ENCODE data around the gene VAMP5.

The VAMP5 gene

GRCh38 chr2:85605406-85606115, 21.3 kb downstream of the VAMP5 start:
- H2BK5ac ChIP-seq (ENCODE audit: low read depth, low read length, poor library complexity): no peak overlapping the region
- H3K9ac ChIP-seq (ENCODE audit: low read length): no peak overlapping the region
- H4K8ac ChIP-seq (ENCODE audit: low read depth, low read length): no peak overlapping the region
- H3K27ac ChIP-seq (ENCODE audit: low read depth, low read length): no peak overlapping the region
- H3K27me3 ChIP-seq (ENCODE audit: insufficient read depth, low read length): no peaks in the 10 kb centered on the region
- no peak overlapping the region for H3K18ac ChIP-seq (ENCODE audit: low read length)
- no peak overlapping the region for H2AFZ ChIP-seq (ENCODE audit: insufficient read depth, low read length, poor library complexity)
- no peak overlapping the region for H3K4ac ChIP-seq (ENCODE audit: low read depth, low read length)
- H4K12ac ChIP-seq (ENCODE audit: low read depth, low read length): no peak overlapping the region
- H4K91ac ChIP-seq (ENCODE audit: low read depth, low read length): no peak overlapping the region
- no CpG with 5 or more reads among the region's 4 CpGs for WGBS (ENCODE audit: extremely low coverage, insufficient coverage, insufficient read length)
- H3K36me3 ChIP-seq (ENCODE audit: control insufficient read depth in 1 of 2, insufficient read depth in 2 of 2, low read length in 2 of 2): peaks cover 14 to 20% of the 10 kb centered on the region in 2 experiments
- peaks cover 8% of the 10 kb centered on the region for H3K79me1 ChIP-seq (ENCODE audit: low read length)
- no peak overlapping the region for H2BK120ac ChIP-seq (ENCODE audit: insufficient read depth, low read length, poor library complexity)
- peak in 1 of 2 donors; percentile 51 for DNase-seq
- peaks cover 1% of the 10 kb centered on the region for H3K9me3 ChIP-seq (ENCODE audit: insufficient read depth, low read depth, low read length)
- H3K79me2 ChIP-seq (ENCODE audit: control insufficient read depth, insufficient read depth, low read length, poor library complexity): peaks cover 6% of the 10 kb centered on the region
- no peak overlapping the region for H2BK12ac ChIP-seq (ENCODE audit: low read length)
- H3K4me2 ChIP-seq (ENCODE audit: low read length): no peak overlapping the region
- no peak overlapping the region for H3K4me3 ChIP-seq (ENCODE audit: low read depth, low read length)
- H2AK5ac ChIP-seq (ENCODE audit: low read length): no peak overlapping the region
- no peak overlapping the region for H3K14ac ChIP-seq (ENCODE audit: low read length)
- H3K4me1 ChIP-seq (ENCODE audit: control insufficient read depth in 1 of 2, insufficient read depth in 2 of 2, low read length in 2 of 2): peaks cover 5 to 22% of the 10 kb centered on the region in 2 experiments
- no peak overlapping the region for H3K23ac ChIP-seq (ENCODE audit: low read length)

- H3K79me2 ChIP-seq (ENCODE audit: control insufficient read depth, insufficient read depth, low read length, poor library complexity): peaks cover 6% of the 10 kb centered on the region
- no CpG with 5 or more reads among the region's 7 CpGs for WGBS (ENCODE audit: extremely low coverage, insufficient coverage, insufficient read length)
- H3K4me1 ChIP-seq (ENCODE audit: control insufficient read depth in 1 of 2, insufficient read depth in 2 of 2, low read length in 2 of 2): peaks cover 5 to 19% of the 10 kb centered on the region in 2 experiments
- peaks cover 14 to 20% of the 10 kb centered on the region in 2 experiments for H3K36me3 ChIP-seq (ENCODE audit: control insufficient read depth in 1 of 2, insufficient read depth in 2 of 2, low read length in 2 of 2)
- no peak overlapping the region for H3K27ac ChIP-seq (ENCODE audit: low read depth, low read length)
- no peak overlapping the region for H4K91ac ChIP-seq (ENCODE audit: low read depth, low read length)
- peaks cover 8% of the 10 kb centered on the region for H3K79me1 ChIP-seq (ENCODE audit: low read length)
- peaks cover 1% of the 10 kb centered on the region for H3K9me3 ChIP-seq (ENCODE audit: insufficient read depth, low read depth, low read length)
- no peak overlapping the region for H2BK5ac ChIP-seq (ENCODE audit: low read depth, low read length, poor library complexity)
- H3K4me2 ChIP-seq (ENCODE audit: low read length): no peak overlapping the region
- no peak overlapping the region for H4K8ac ChIP-seq (ENCODE audit: low read depth, low read length)
- H3K9ac ChIP-seq (ENCODE audit: low read length): no peak overlapping the region
- H3K27me3 ChIP-seq (ENCODE audit: insufficient read depth, low read length): no peaks in the 10 kb centered on the region
- H2AK5ac ChIP-seq (ENCODE audit: low read length): no peak overlapping the region
- H2BK12ac ChIP-seq (ENCODE audit: low read length): no peak overlapping the region
- no peak overlapping the region for H3K14ac ChIP-seq (ENCODE audit: low read length)
- no peak overlapping the region for H3K4me3 ChIP-seq (ENCODE audit: low read depth, low read length)
- no peak overlapping the region for H3K18ac ChIP-seq (ENCODE audit: low read length)
- no peak overlapping the region for H3K23ac ChIP-seq (ENCODE audit: low read length)
- no peak for DNase-seq
- H2BK120ac ChIP-seq (ENCODE audit: insufficient read depth, low read length, poor library complexity): no peak overlapping the region
- no peak overlapping the region for H4K12ac ChIP-seq (ENCODE audit: low read depth, low read length)
- H3K4ac ChIP-seq (ENCODE audit: low read depth, low read length): no peak overlapping the region
- H2AFZ ChIP-seq (ENCODE audit: insufficient read depth, low read length, poor library complexity): no peak overlapping the region
Measured at GRCh38 chr2:85606116-85606455, 21.9 kb downstream of the VAMP5 start.

- Histone ChIP-seq H3K23ac (ENCODE audit: low read length) (no peak overlapping the region), H3K27me3 (ENCODE audit: insufficient read depth, low read length) (no peaks in the 10 kb centered on the region), H3K4me2 (ENCODE audit: low read length) (no peak overlapping the region), H4K12ac (ENCODE audit: low read depth, low read length) (no peak overlapping the region), H3K79me2 (ENCODE audit: control insufficient read depth, insufficient read depth, low read length, poor library complexity) (peaks cover 8% of the 10 kb centered on the region), H3K36me3 (ENCODE audit: control insufficient read depth in 1 of 2, insufficient read depth in 2 of 2, low read length in 2 of 2) (peaks cover 14 to 20% of the 10 kb centered on the region in 2 experiments), H3K79me1 (ENCODE audit: low read length) (peaks cover 12% of the 10 kb centered on the region), H4K8ac (ENCODE audit: low read depth, low read length) (no peak overlapping the region), H3K4me3 (ENCODE audit: low read depth, low read length) (no peak overlapping the region), H2AFZ (ENCODE audit: insufficient read depth, low read length, poor library complexity) (no peak overlapping the region), H4K91ac (ENCODE audit: low read depth, low read length) (no peak overlapping the region), H3K4ac (ENCODE audit: low read depth, low read length) (no peak overlapping the region), H2BK5ac (ENCODE audit: low read depth, low read length, poor library complexity) (no peak overlapping the region), H3K9ac (ENCODE audit: low read length) (no peak overlapping the region), H2BK12ac (ENCODE audit: low read length) (no peak overlapping the region), H3K4me1 (ENCODE audit: control insufficient read depth in 1 of 2, insufficient read depth in 2 of 2, low read length in 2 of 2) (peaks cover 0 to 12% of the 10 kb centered on the region in 2 experiments), H3K27ac (ENCODE audit: low read depth, low read length) (no peak overlapping the region), H3K18ac (ENCODE audit: low read length) (no peak overlapping the region), H3K9me3 (ENCODE audit: insufficient read depth, low read depth, low read length) (peaks cover 1% of the 10 kb centered on the region), H2AK5ac (ENCODE audit: low read length) (no peak overlapping the region), H2BK120ac (ENCODE audit: insufficient read depth, low read length, poor library complexity) (no peak overlapping the region), H3K14ac (ENCODE audit: low read length) (no peak overlapping the region)
- peak; percentile 96 to 97 for DNase-seq
- no CpG with 5 or more reads among the region's 9 CpGs for WGBS (ENCODE audit: extremely low coverage, insufficient coverage, insufficient read length)
Measured at GRCh38 chr2:85607268-85608215, 23.3 kb downstream of the VAMP5 start.

- H3K4ac ChIP-seq (ENCODE audit: low read depth, low read length): peak overlapping the region; percentile 48
- WGBS (ENCODE audit: extremely low coverage, insufficient coverage, insufficient read length): no CpG with 5 or more reads among the region's 24 CpGs
- peak overlapping the region; percentile 69 for H3K18ac ChIP-seq (ENCODE audit: low read length)
- peak overlapping the region; percentile 99 for H3K4me3 ChIP-seq (ENCODE audit: low read depth, low read length)
- peak overlapping the region; percentile 38 for H2AK5ac ChIP-seq (ENCODE audit: low read length)
- no peaks in the 10 kb centered on the region for H3K9me3 ChIP-seq (ENCODE audit: insufficient read depth, low read depth, low read length)
- peak overlapping the region; percentile 88 for H2BK120ac ChIP-seq (ENCODE audit: insufficient read depth, low read length, poor library complexity)
- H3K27me3 ChIP-seq (ENCODE audit: insufficient read depth, low read length): no peaks in the 10 kb centered on the region
- H3K4me1 ChIP-seq (ENCODE audit: control insufficient read depth in 1 of 2, insufficient read depth in 2 of 2, low read length in 2 of 2): peaks cover 0 to 3% of the 10 kb centered on the region in 2 experiments
- peak overlapping the region; percentile 91 for H4K91ac ChIP-seq (ENCODE audit: low read depth, low read length)
- H3K79me1 ChIP-seq (ENCODE audit: low read length): peaks cover 11% of the 10 kb centered on the region
- peak overlapping the region; percentile 61 for H3K27ac ChIP-seq (ENCODE audit: low read depth, low read length)
- no peak overlapping the region for H3K23ac ChIP-seq (ENCODE audit: low read length)
- peak overlapping the region; percentile 50 for H4K12ac ChIP-seq (ENCODE audit: low read depth, low read length)
- no peak for DNase-seq
- peaks cover 14 to 20% of the 10 kb centered on the region in 2 experiments for H3K36me3 ChIP-seq (ENCODE audit: control insufficient read depth in 1 of 2, insufficient read depth in 2 of 2, low read length in 2 of 2)
- peaks cover 7% of the 10 kb centered on the region for H3K79me2 ChIP-seq (ENCODE audit: control insufficient read depth, insufficient read depth, low read length, poor library complexity)
- H4K8ac ChIP-seq (ENCODE audit: low read depth, low read length): peak overlapping the region; percentile 74
- peak overlapping the region; percentile 41 for H2AFZ ChIP-seq (ENCODE audit: insufficient read depth, low read length, poor library complexity)
- H2BK12ac ChIP-seq (ENCODE audit: low read length): no peak overlapping the region
- peak overlapping the region; percentile 89 for H3K9ac ChIP-seq (ENCODE audit: low read length)
- H3K4me2 ChIP-seq (ENCODE audit: low read length): peak overlapping the region; percentile 97
- peak overlapping the region; percentile 81 for H3K14ac ChIP-seq (ENCODE audit: low read length)
- H2BK5ac ChIP-seq (ENCODE audit: low read depth, low read length, poor library complexity): peak overlapping the region; percentile 75
Measured at GRCh38 chr2:85611217-85611704, 27.0 kb downstream of the VAMP5 start.
